HCT116 (cell line): Measurements from ENCODE around the gene SART1. TPM values are rescaled to one million over a fixed set of nuclear protein-coding genes. Genes with fewer than 3 reads are reported as not detected.
A peak's percentile ranks its signal among the peaks of the same experiment; 100 is the strongest.

Experiments
- ATAC-seq: fragments of 200-7000 bp; cut with Tn5 transposase; 2 replicates; pipeline ENCODE4 v1.9.1; 2020; ENCODE audit warnings: mild to moderate bottlenecking, moderate library complexity
- BruUV-seq: library from RNA; stranded (reverse); fragments of 400-500 nt; replicated peaks from 2 replicates; lab custom pipeline; 2021; lab: Mats Ljungman, UMichigan
- CTCF ChIA-PET: fragments of 300-600 bp; sonication (Branson Sonifier 250); formaldehyde crosslinking; loops from one replicate; lab custom pipeline; 2021; ENCODE audit warnings: antibody characterized with exemption; lab: Charles Lee
- POLR2A ChIA-PET: fragments of 300-600, 350-600 bp; sonication (Branson Sonifier 250); formaldehyde crosslinking; loops from one replicate; lab custom pipeline; 2021; ENCODE audit warnings: antibody characterized with exemption; lab: Charles Lee
- RAD21 ChIA-PET, 2 experiments: fragments of 300-600 bp; sonication (Branson Sonifier 250); formaldehyde crosslinking; loops; one replicate each; lab custom pipeline; 2023; ENCODE audit warnings: low total read pairs in 2 of 2; ENCODE audit not compliant: uncharacterized antibody in 2 of 2, unreplicated experiment in 2 of 2, low non-redundant PET in 1 of 2; lab: Charles Lee
- DNase-seq: peaks from one replicate; pipeline ENCODE4 v3.0.0-alpha.2; 2010; ENCODE audit warnings: low read depth, low spot score
- H2AFZ ChIP-seq: fragments of 200-600 bp; shearing (Covaris generic), sonication (generic); 2 replicates; pipeline ENCODE4 v1.6.1; 2017; ENCODE audit warnings: low read depth, mixed run types, mixed read lengths, antibody characterized with exemption, low read length; ENCODE audit not compliant: poor library complexity, severe bottlenecking
- H3K27ac ChIP-seq: 2 replicates; pipeline ENCODE4 v1.5.1; 2012; ENCODE audit warnings: low read depth, low read length
- H3K27me3 ChIP-seq: fragments of 200-600 bp; sonication (generic); 2 replicates; pipeline ENCODE4 v1.6.1; 2016; ENCODE audit warnings: mixed run types, low read length, mixed read lengths; ENCODE audit not compliant: insufficient read depth
- H3K36me3 ChIP-seq, 2 experiments: fragments of 200-500 bp in 1 of 2; fragments of 200-600 bp in 1 of 2; sonication (Bioruptor generic) in 1 of 2; sonication (generic) in 1 of 2; 2 replicates each; pipeline versions ENCODE4 v1.5.1 to v1.6.1; 2014 to 2016; ENCODE audit warnings: low read length in 2 of 2, inconsistent platforms in 1 of 2, mixed read lengths in 1 of 2, mixed run types in 1 of 2; ENCODE audit not compliant: insufficient read depth in 2 of 2, control insufficient read depth in 1 of 2
- H3K4me1 ChIP-seq, 2 experiments: fragments of 200-600 bp in 1 of 2; sonication (generic) in 1 of 2; 2 replicates each; pipeline versions ENCODE4 v1.5.1 to v1.6.1; 2012 to 2017; ENCODE audit warnings: low read length in 2 of 2, inconsistent platforms in 1 of 2, mild to moderate bottlenecking in 1 of 2, mixed read lengths in 1 of 2, mixed run types in 1 of 2, moderate library complexity in 1 of 2; ENCODE audit not compliant: insufficient read depth in 2 of 2, control insufficient read depth in 1 of 2
- H3K4me2 ChIP-seq: fragments of 200-600 bp; sonication (generic); 2 replicates; pipeline ENCODE4 v1.6.1; 2017; ENCODE audit warnings: mixed run types, low read length, mixed read lengths
- H3K4me3 ChIP-seq, 2 experiments: fragments of 200-600 bp in 1 of 2; sonication (generic) in 1 of 2; replicated peaks in 1 of 2; 2 replicates each; pipeline ENCODE4 v1.5.1; 2011 to 2016; ENCODE audit warnings: low read length in 2 of 2, control low read depth in 1 of 2, low read depth in 1 of 2, mild to moderate bottlenecking in 1 of 2, mixed read lengths in 1 of 2, mixed run types in 1 of 2
- H3K79me2 ChIP-seq: fragments of 200-600 bp; sonication (generic); 2 replicates; pipeline ENCODE4 v1.6.1; 2017; ENCODE audit warnings: mild to moderate bottlenecking, mixed run types, low read length, moderate library complexity, mixed read lengths; ENCODE audit not compliant: insufficient read depth
- H3K9ac ChIP-seq: fragments of 200-600 bp; sonication (generic); 2 replicates; pipeline ENCODE4 v1.6.1; 2016; ENCODE audit warnings: low read length, mixed read lengths
- H3K9me2 ChIP-seq: fragments of 200-600 bp; sonication (generic), shearing (Covaris generic); 2 replicates; pipeline ENCODE4 v1.6.1; 2017; ENCODE audit warnings: mixed run types, mild to moderate bottlenecking, moderate library complexity; ENCODE audit not compliant: insufficient read depth
- H3K9me3 ChIP-seq, 2 experiments: fragments of 200-500 bp in 1 of 2; fragments of 200-600 bp in 1 of 2; sonication (Bioruptor generic) in 1 of 2; sonication (generic) in 1 of 2; 2 replicates each; pipeline ENCODE4 v1.6.1; 2014 to 2017; ENCODE audit warnings: low read length in 2 of 2, mixed read lengths in 2 of 2, inconsistent platforms in 1 of 2, low read depth in 1 of 2, mild to moderate bottlenecking in 1 of 2, mixed run types in 1 of 2, moderate library complexity in 1 of 2; ENCODE audit not compliant: control insufficient read depth in 1 of 2, insufficient read depth in 1 of 2
- H4K20me1 ChIP-seq: fragments of 200-600 bp; sonication (generic), shearing (Covaris generic); 2 replicates; pipeline ENCODE4 v1.6.1; 2017; ENCODE audit warnings: mixed run types, mild to moderate bottlenecking, moderate library complexity; ENCODE audit not compliant: insufficient read depth
- CEBPB ChIP-seq: IDR thresholded peaks from 2 replicates; pipeline ENCODE4 v1.6.1; 2012; ENCODE audit warnings: low read depth
- EGR1 ChIP-seq: IDR thresholded peaks from 2 replicates; pipeline ENCODE4 v1.6.1; 2012; ENCODE audit warnings: low read depth
- ELF1 ChIP-seq: IDR thresholded peaks from 2 replicates; pipeline ENCODE4 v1.6.1; 2012; ENCODE audit warnings: low read depth, borderline replicate concordance
- EZH2 ChIP-seq: fragments of 200-600 bp; sonication (generic); IDR thresholded peaks from 2 replicates; pipeline ENCODE4 v1.6.1; 2017; ENCODE audit warnings: antibody characterized with exemption, mixed run types
- EZH2phosphoT487 ChIP-seq: fragments of 200-600 bp; IDR thresholded peaks from 2 replicates; pipeline ENCODE4 v1.6.1; 2018; ENCODE audit warnings: antibody characterized with exemption, borderline replicate concordance
- FOSL1 ChIP-seq: IDR thresholded peaks from 2 replicates; pipeline ENCODE4 v1.6.1; 2012; ENCODE audit warnings: low read depth
- JUND ChIP-seq: IDR thresholded peaks from 2 replicates; pipeline ENCODE4 v1.6.1; 2012
- POLR2A ChIP-seq: IDR thresholded peaks from 2 replicates; pipeline ENCODE4 v1.7.0; 2011; ENCODE audit warnings: borderline replicate concordance; ENCODE audit not compliant: insufficient read depth, insufficient read length; ENCODE audit errors: extremely low read depth
- POLR2AphosphoS5 ChIP-seq: IDR thresholded peaks from 2 replicates; pipeline ENCODE4 v1.6.1; 2011; ENCODE audit warnings: mild to moderate bottlenecking, low read depth, low read length, moderate library complexity
- RAD21 ChIP-seq: IDR thresholded peaks from 2 replicates; pipeline ENCODE4 v1.6.1; 2012; ENCODE audit warnings: low read depth, mild to moderate bottlenecking
- SP1 ChIP-seq: IDR thresholded peaks from 2 replicates; pipeline ENCODE4 v1.6.1; 2012; ENCODE audit warnings: low read depth
- SRF ChIP-seq: IDR thresholded peaks from 2 replicates; pipeline ENCODE4 v1.6.1; 2012; ENCODE audit warnings: low read depth
- TCF7L2 ChIP-seq: IDR thresholded peaks from 2 replicates; pipeline ENCODE4 v1.7.0; 2011; ENCODE audit warnings: borderline replicate concordance, inconsistent platforms; ENCODE audit not compliant: insufficient read depth, insufficient read length; ENCODE audit errors: extremely low read depth
- YY1 ChIP-seq: IDR thresholded peaks from 2 replicates; pipeline ENCODE4 v1.6.1; 2011; ENCODE audit warnings: low read length, low read depth, moderate library complexity, mild to moderate bottlenecking; ENCODE audit not compliant: insufficient replicate concordance; ENCODE audit errors: extremely low read depth
- ZFX ChIP-seq: fragments of 450-650 bp; IDR thresholded peaks from 2 replicates; pipeline ENCODE4 v1.6.1; 2017
- ZNF274 ChIP-seq: fragments of 200-500 bp; sonication (Bioruptor generic); IDR thresholded peaks from 2 replicates; pipeline ENCODE4 v1.6.1; 2014; ENCODE audit warnings: mild to moderate bottlenecking, low read depth, low read length, inconsistent platforms
- intact Hi-C: fragments of 100-400 bp; cut with micrococcal nuclease; formaldehyde crosslinking; loops from 2 replicates; pipeline ENCODE4 v1.10.0; 2022
- total RNA-seq: library from RNA; stranded (reverse); gene quantifications from one replicate; pipeline ENCODE4 v1.2.1, GENCODE V29; 2021; ENCODE audit not compliant: unreplicated experiment
- TF ChIP-seq, protein P1 (sequence below): IDR thresholded peaks from 2 replicates; pipeline ENCODE4 v1.6.1; 2012; ENCODE audit warnings: low read depth
- TF ChIP-seq, protein P2 (sequence below): IDR thresholded peaks from 2 replicates; pipeline ENCODE4 v1.6.1; 2012

Gene SART1
- total RNA-seq, 1 experiment from 2014 or later = 47.9 TPM

DNA sequence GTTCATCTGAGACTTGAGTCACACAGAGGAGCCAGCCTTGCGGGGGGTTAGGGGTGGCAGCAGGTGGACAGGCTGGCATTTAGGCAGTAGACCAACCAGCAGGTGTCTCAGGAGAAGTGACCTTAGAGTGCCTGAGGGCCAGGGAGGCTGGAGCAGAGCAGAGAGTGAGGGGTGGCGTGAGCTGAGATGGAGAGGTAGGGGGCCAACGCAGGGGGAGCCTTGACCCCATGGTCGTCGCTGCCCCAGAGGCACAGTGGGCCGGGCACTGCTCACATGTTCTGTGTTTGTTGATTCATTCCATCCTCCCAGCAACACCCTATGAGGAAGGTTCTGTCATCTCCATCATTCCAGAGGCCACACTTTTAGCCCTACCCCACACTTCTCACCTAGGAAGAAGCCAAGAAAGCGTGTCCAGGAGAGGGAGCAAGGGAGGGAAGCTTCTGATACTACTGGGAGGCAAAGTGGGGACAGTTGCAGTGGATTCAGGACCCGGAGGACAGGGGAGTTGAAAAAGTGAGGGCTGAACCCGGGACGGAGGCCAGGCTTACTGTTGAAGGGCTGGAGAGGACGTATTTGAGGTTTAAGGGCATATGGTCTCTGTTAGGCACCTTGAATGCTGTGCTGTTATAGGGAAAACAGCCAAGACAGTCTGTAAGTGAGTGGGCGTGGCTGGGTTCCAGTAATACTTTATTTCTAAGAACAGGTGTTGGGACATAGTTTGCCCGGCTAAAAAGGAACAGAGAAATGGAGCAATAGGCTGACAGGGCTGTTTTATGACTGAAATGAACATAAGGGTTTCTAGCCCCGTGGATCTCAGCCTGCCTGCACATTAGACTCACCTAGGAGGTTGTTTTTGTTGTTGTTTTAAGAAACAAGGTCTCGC lies 7.3 kb downstream of the SART1 start:
- ATAC-seq (peak; percentile 47; the same call in 1 of the 2 replicates), DNase-seq (no peak)
- no peak overlapping the region for H2AFZ ChIP-seq
- H3K9me2 ChIP-seq = no peaks in the 10 kb centered on the region
- no peaks in the 10 kb centered on the region for H4K20me1 ChIP-seq
- intact Hi-C loops = no loop called here
- H3K79me2 ChIP-seq = peaks cover 30% of the 10 kb centered on the region
- CTCF ChIA-PET = no interaction called here
- no TSS peak for BruUV-seq
- no peak for TF ChIP-seq FOSL1
- no peak for TF ChIP-seq JUND
- TF ChIP-seq YY1 = no peak
- no peak for TF ChIP-seq EZH2
- no peak for TF ChIP-seq EZH2phosphoT487
- no peak for TF ChIP-seq POLR2AphosphoS5
- no peaks in the 10 kb centered on the region for H3K4me1 ChIP-seq
- no peak overlapping the region for H3K4me3 ChIP-seq
- POLR2A ChIA-PET = no interaction called here
- H3K4me2 ChIP-seq = no peak overlapping the region
- no peak overlapping the region for H3K27ac ChIP-seq
- peaks cover 37 to 51% of the 10 kb centered on the region in 2 experiments; a peak in 3 of 4 replicates for H3K36me3 ChIP-seq
- RAD21 ChIA-PET = no interaction called here
- H3K9ac ChIP-seq = no peak overlapping the region
- H3K9me3 ChIP-seq = no peaks in the 10 kb centered on the region
- H3K27me3 ChIP-seq = no peaks in the 10 kb centered on the region

DNA sequence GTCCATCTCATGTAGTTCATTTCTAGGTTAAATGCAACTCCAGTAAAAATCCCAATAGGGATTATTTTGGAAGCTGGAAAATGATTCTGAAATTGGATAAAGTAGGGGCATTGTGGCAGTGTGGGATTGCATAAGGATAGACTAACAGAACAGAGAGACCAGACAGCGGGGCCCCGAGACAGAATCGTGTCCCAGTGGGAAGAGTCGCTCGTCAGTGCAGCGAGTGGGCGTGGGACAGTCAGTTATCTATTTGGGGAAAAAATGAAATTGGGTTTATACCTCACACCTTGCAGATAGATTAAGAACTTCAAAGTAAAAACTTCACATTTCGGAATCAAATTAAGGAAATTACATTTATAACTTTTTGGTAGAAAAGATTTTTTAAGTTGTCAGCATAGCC lies 10.6 kb downstream of the SART1 start:
- Histone ChIP-seq H3K4me3 (no peak overlapping the region), H3K27ac (no peak overlapping the region; the same call in 1 of the 2 replicates), H3K9me2 (no peaks in the 10 kb centered on the region), H3K4me2 (no peak overlapping the region), H3K9ac (no peak overlapping the region), H3K9me3 (no peaks in the 10 kb centered on the region), H3K27me3 (no peaks in the 10 kb centered on the region), H3K4me1 (no peaks in the 10 kb centered on the region), H2AFZ (no peak overlapping the region), H4K20me1 (no peaks in the 10 kb centered on the region), H3K36me3 (peaks cover 14 to 19% of the 10 kb centered on the region in 2 experiments; a peak in 3 of 4 replicates), H3K79me2 (peaks cover 4% of the 10 kb centered on the region; the same call in 1 of the 2 replicates)
- ChIA-PET RAD21 (no interaction called here), CTCF (interaction anchor here (0.9 kb wide), 1 partner anchor 112 kb away, joined by 3 read pairs; the partner anchor contains the start of gene MUS81), POLR2A (interaction anchor here (1.1 kb wide), 1 partner anchor 83 kb away, joined by 5 read pairs; no protein-coding TSS in a partner anchor)
- intact Hi-C loops = no loop called here
- TF ChIP-seq POLR2A = no peak
- TF ChIP-seq ZFX = no peak
- TF ChIP-seq, protein P1, sequence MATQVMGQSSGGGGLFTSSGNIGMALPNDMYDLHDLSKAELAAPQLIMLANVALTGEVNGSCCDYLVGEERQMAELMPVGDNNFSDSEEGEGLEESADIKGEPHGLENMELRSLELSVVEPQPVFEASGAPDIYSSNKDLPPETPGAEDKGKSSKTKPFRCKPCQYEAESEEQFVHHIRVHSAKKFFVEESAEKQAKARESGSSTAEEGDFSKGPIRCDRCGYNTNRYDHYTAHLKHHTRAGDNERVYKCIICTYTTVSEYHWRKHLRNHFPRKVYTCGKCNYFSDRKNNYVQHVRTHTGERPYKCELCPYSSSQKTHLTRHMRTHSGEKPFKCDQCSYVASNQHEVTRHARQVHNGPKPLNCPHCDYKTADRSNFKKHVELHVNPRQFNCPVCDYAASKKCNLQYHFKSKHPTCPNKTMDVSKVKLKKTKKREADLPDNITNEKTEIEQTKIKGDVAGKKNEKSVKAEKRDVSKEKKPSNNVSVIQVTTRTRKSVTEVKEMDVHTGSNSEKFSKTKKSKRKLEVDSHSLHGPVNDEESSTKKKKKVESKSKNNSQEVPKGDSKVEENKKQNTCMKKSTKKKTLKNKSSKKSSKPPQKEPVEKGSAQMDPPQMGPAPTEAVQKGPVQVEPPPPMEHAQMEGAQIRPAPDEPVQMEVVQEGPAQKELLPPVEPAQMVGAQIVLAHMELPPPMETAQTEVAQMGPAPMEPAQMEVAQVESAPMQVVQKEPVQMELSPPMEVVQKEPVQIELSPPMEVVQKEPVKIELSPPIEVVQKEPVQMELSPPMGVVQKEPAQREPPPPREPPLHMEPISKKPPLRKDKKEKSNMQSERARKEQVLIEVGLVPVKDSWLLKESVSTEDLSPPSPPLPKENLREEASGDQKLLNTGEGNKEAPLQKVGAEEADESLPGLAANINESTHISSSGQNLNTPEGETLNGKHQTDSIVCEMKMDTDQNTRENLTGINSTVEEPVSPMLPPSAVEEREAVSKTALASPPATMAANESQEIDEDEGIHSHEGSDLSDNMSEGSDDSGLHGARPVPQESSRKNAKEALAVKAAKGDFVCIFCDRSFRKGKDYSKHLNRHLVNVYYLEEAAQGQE = no peak
- TF ChIP-seq CEBPB = no peak
- TF ChIP-seq TCF7L2 = no peak
- TF ChIP-seq SP1 = no peak
- TF ChIP-seq POLR2AphosphoS5 = no peak
- TF ChIP-seq, protein P2, sequence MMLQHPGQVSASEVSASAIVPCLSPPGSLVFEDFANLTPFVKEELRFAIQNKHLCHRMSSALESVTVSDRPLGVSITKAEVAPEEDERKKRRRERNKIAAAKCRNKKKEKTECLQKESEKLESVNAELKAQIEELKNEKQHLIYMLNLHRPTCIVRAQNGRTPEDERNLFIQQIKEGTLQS = no peak
- TF ChIP-seq SRF = no peak
- no peak for TF ChIP-seq ZNF274
- TF ChIP-seq EGR1 = no peak
- TF ChIP-seq RAD21 = no peak
- no peak for TF ChIP-seq EZH2phosphoT487
- TF ChIP-seq ELF1 = no peak
- ATAC-seq (no peak), DNase-seq (no peak)
- no TSS peak for BruUV-seq
